K562 (cell line): ENCODE measurements around the gene PMM1. TPM values are rescaled to one million over a fixed set of nuclear protein-coding genes. Genes with fewer than 3 reads are reported as not detected.
A peak's percentile ranks its signal among the peaks of the same experiment; 100 is the strongest.

ENCODE experiments used
- ATAC-seq: fragments of 200-7000 bp; cut with Tn5 transposase; 3 replicates; pipeline ENCODE4 v1.9.1; 2020; ENCODE audit warnings: moderate library complexity
- BruUV-seq: library from RNA; stranded (reverse); fragments of 400-500 nt; replicated peaks from 2 replicates; lab custom pipeline; 2021; lab: Mats Ljungman, UMichigan
- CTCF ChIA-PET: fragments of 300-600 bp; formaldehyde crosslinking; extraction: SDS; loops from one replicate; lab custom pipeline; 2021; ENCODE audit warnings: low intra/inter-chr PET ratio; lab: Yijun Ruan, JAX
- POLR2A ChIA-PET: fragments of 300-600, 350-650 bp; sonication (Branson Sonifier 250); formaldehyde crosslinking; extraction: SDS; loops from one replicate; lab custom pipeline; 2021; ENCODE audit warnings: antibody characterized with exemption, inconsistent platforms; lab: Yijun Ruan, JAX
- DNase-seq, 4 experiments: peaks; one replicate each; pipeline versions ENCODE4 v3.0.0 to v3.0.0-alpha.2; 2011 to 2018; ENCODE audit warnings: low spot score in 3 of 4, mixed read lengths in 3 of 4; ENCODE audit errors: extremely low read depth in 1 of 4
- FAIRE-seq: peaks from 2 replicates; lab custom pipeline; 2011; peaks lifted over from hg19 to GRCh38; lab: Jason Lieb, UNC
- H2AFZ ChIP-seq: 2 replicates; pipeline ENCODE4 v1.6.0; 2011; ENCODE audit warnings: low read depth, low read length, control low read depth, inconsistent platforms
- H3K27ac ChIP-seq: fragments of 200-600 bp; 3 replicates; pipeline ENCODE4 v1.8.0; 2011; ENCODE audit warnings: low read depth, mild to moderate bottlenecking, control low read depth, inconsistent platforms, low read length, moderate library complexity, mixed read lengths; ENCODE audit errors: extremely low read depth
- H3K27me3 ChIP-seq, 2 experiments: fragments of 300-600 bp in 1 of 2; 2 replicates in 1 of 2; 3 replicates in 1 of 2; pipeline versions ENCODE4 v1.6.0 to v1.8.0; 2011; ENCODE audit warnings: inconsistent platforms in 2 of 2, low read length in 2 of 2, mild to moderate bottlenecking in 1 of 2, mixed read lengths in 1 of 2, moderate library complexity in 1 of 2; ENCODE audit not compliant: control insufficient read depth in 2 of 2, insufficient read depth in 2 of 2
- H3K36me3 ChIP-seq: fragments of 300-600 bp; 3 replicates; pipeline ENCODE4 v1.8.0; 2011; ENCODE audit warnings: mild to moderate bottlenecking, low read length, inconsistent platforms; ENCODE audit not compliant: control insufficient read depth, insufficient read depth
- H3K4me1 ChIP-seq, 2 experiments: fragments of 200-600 bp in 1 of 2; replicated peaks in 1 of 2; 2 replicates in 1 of 2; 3 replicates in 1 of 2; pipeline versions ENCODE4 v1.5.1 to v1.8.0; 2011; ENCODE audit warnings: inconsistent platforms in 2 of 2, low read length in 2 of 2, mild to moderate bottlenecking in 1 of 2, mixed read lengths in 1 of 2, moderate library complexity in 1 of 2; ENCODE audit not compliant: control insufficient read depth in 2 of 2, insufficient read depth in 2 of 2
- H3K4me2 ChIP-seq: 2 replicates; pipeline ENCODE4 v1.6.1; 2011; ENCODE audit warnings: low read length, control low read depth, inconsistent platforms, mixed read lengths; ENCODE audit not compliant: insufficient read depth
- H3K4me3 ChIP-seq: fragments of 200-600 bp; sonication (generic), shearing (Covaris generic); 2 replicates; pipeline ENCODE4 v1.5.1; 2016; ENCODE audit warnings: control low read depth, inconsistent platforms
- H3K79me2 ChIP-seq: fragments of 200-600 bp; 3 replicates; pipeline ENCODE4 v1.8.0; 2011; ENCODE audit warnings: low read length, inconsistent platforms; ENCODE audit not compliant: control insufficient read depth, insufficient read depth
- H3K9ac ChIP-seq, 2 experiments: 2 replicates each; pipeline versions ENCODE4 v1.6.0 to v1.6.1; 2011; ENCODE audit warnings: low read depth in 2 of 2, low read length in 2 of 2, control low read depth in 1 of 2, inconsistent platforms in 1 of 2, mild to moderate bottlenecking in 1 of 2, mixed read lengths in 1 of 2; ENCODE audit not compliant: insufficient read depth in 1 of 2
- H3K9me1 ChIP-seq: one replicate; pipeline ENCODE4 v1.6.0; 2011; ENCODE audit warnings: inconsistent platforms, mild to moderate bottlenecking, low read length, moderate library complexity; ENCODE audit not compliant: control insufficient read depth, insufficient read depth
- H3K9me3 ChIP-seq: replicated peaks from 2 replicates; pipeline ENCODE4 v1.5.1; 2011; ENCODE audit warnings: low read depth, low read length, inconsistent platforms; ENCODE audit not compliant: control insufficient read depth, insufficient read depth
- H4K20me1 ChIP-seq: replicated peaks from 2 replicates; pipeline ENCODE4 v1.6.1; 2011; ENCODE audit warnings: low read length, inconsistent platforms, mixed read lengths; ENCODE audit not compliant: control insufficient read depth, insufficient read depth
- C11orf30 ChIP-seq: fragments of 450-650 bp; IDR thresholded peaks from 2 replicates; pipeline ENCODE4 v1.6.1; 2016; ENCODE audit warnings: low read depth, mild to moderate bottlenecking
- FOXK2 ChIP-seq, 2 experiments: fragments of 450-650 bp; IDR thresholded peaks in 1 of 2; conservative IDR thresholded peaks in 1 of 2; 2 replicates each; pipeline ENCODE4 v1.6.1; 2016; ENCODE audit warnings: low read depth in 2 of 2, mild to moderate bottlenecking in 1 of 2
- HMGN3 ChIP-seq: IDR thresholded peaks from 2 replicates; pipeline ENCODE4 v1.6.1; 2011; ENCODE audit warnings: borderline replicate concordance, low read depth, mild to moderate bottlenecking, mixed read lengths, low read length; ENCODE audit not compliant: insufficient read length; ENCODE audit errors: extremely low read depth
- PRMT5 ChIP-seq: sonication (generic); formaldehyde crosslinking; IDR thresholded peaks from 2 replicates; pipeline ENCODE4 v1.5.0; 2020; ENCODE audit warnings: missing genetic modification reagents
- RAD21 ChIP-seq, 2 experiments: fragments of 250-450 bp in 1 of 2; fragments of 450-650 bp in 1 of 2; sonication (Bioruptor Pico) in 1 of 2; formaldehyde crosslinking in 1 of 2; IDR thresholded peaks in 1 of 2; conservative IDR thresholded peaks in 1 of 2; 2 replicates each; pipeline versions ENCODE4 v1.4.0 to v1.8.0; 2020 to 2022; ENCODE audit warnings: mild to moderate bottlenecking in 2 of 2, moderate library complexity in 1 of 2
- SAFB ChIP-seq: fragments of 200-400 bp; formaldehyde crosslinking; IDR thresholded peaks from 2 replicates; pipeline ENCODE4 v1.6.1; 2017; ENCODE audit warnings: low read depth, low read length, borderline replicate concordance
- SP1 ChIP-seq: sonication (generic); formaldehyde crosslinking; IDR thresholded peaks from 2 replicates; pipeline ENCODE4 v1.8.1; 2022; ENCODE audit warnings: mild to moderate bottlenecking, missing genetic modification reagents
- ZNF561 ChIP-seq: fragments of 450-650 bp; formaldehyde crosslinking; conservative IDR thresholded peaks from 2 replicates; pipeline ENCODE4 v1.4.0; 2020; ENCODE audit warnings: mild to moderate bottlenecking, moderate library complexity
- ZNF707 ChIP-seq: fragments of 250-450 bp; sonication (Bioruptor Pico); conservative IDR thresholded peaks from 2 replicates; pipeline ENCODE4 v1.8.0; 2022; ENCODE audit warnings: inconsistent platforms, mild to moderate bottlenecking, moderate library complexity
- ZNF79 ChIP-seq: fragments of 250-450 bp; sonication (Bioruptor Pico); IDR thresholded peaks from 2 replicates; pipeline ENCODE4 v1.4.0; 2020; ENCODE audit warnings: low read depth, mild to moderate bottlenecking, moderate library complexity
- WGBS: fragments of 100-300 bp; shearing (Covaris generic); methylation state at CpG from one replicate; pipeline ENCODE4 v1.1.6; 2016; ENCODE audit warnings: low coverage, mixed read lengths; ENCODE audit not compliant: insufficient coverage; ENCODE audit errors: missing lambda C conversion rate; 5-methylcytosine and 5-hydroxymethylcytosine counted together
- in situ Hi-C: fragments of 300-500 bp; cut with MboI; formaldehyde crosslinking; loops from 4 replicates; pipeline ENCODE4 v1.15.0; 2018; ENCODE audit warnings: inconsistent platforms, mixed read lengths
- intact Hi-C: fragments of 100-400 bp; cut with micrococcal nuclease; formaldehyde crosslinking; loops from 2 replicates; pipeline ENCODE4 v1.14.2; 2022
- polyA plus RNA-seq, 8 experiments: library from polyadenylated mRNA; depleted of rRNA in 4 of 8; stranded (reverse) in 5 of 8; unstranded in 3 of 8; fragments of >200 nt; fragmentation: Nextera tagmentation in 2 of 8; fragmentation: Illumina TruSeq in 1 of 8; extraction: Ambion mirVana in 2 of 8; extraction: Trizol in 1 of 8; gene quantifications; 2 replicates each; pipeline versions ENCODE4 v1.2.1 to v1.2.3, GENCODE V29; 2011 to 2014; ENCODE audit warnings: inconsistent platforms in 1 of 8, missing spikeins in 1 of 8
- total RNA-seq, 7 experiments: library from RNA; depleted of rRNA in 6 of 7; stranded (reverse); fragments of >200 nt in 6 of 7; fragmentation: Illumina TruSeq in 2 of 7; extraction: Trizol in 2 of 7; gene quantifications; 2 replicates each; pipeline versions ENCODE4 v1.2.1 to v1.2.3, GENCODE V29; 2011 to 2021; ENCODE audit warnings: low replicate concordance in 1 of 7
- TF ChIP-seq, protein P1 (sequence below): sonication (generic); formaldehyde crosslinking; IDR thresholded peaks from 2 replicates; pipeline ENCODE4 v1.8.1; 2023; ENCODE audit warnings: mild to moderate bottlenecking, missing genetic modification reagents
- TF ChIP-seq, protein P2 (sequence below), 2 experiments: IDR thresholded peaks; 2 replicates each; pipeline ENCODE4 v1.6.1; 2011; ENCODE audit warnings: borderline replicate concordance in 1 of 2, control low read depth in 1 of 2, low read depth in 1 of 2, low read length in 1 of 2, mild to moderate bottlenecking in 1 of 2, mixed read lengths in 1 of 2, moderate library complexity in 1 of 2; ENCODE audit not compliant: insufficient read depth in 1 of 2, insufficient read length in 1 of 2, poor library complexity in 1 of 2, severe bottlenecking in 1 of 2; ENCODE audit errors: extremely low read depth in 1 of 2
- TF ChIP-seq, protein P3 (sequence below): fragments of 150-350 bp; conservative IDR thresholded peaks from 2 replicates; pipeline ENCODE4 v1.6.1; 2014; ENCODE audit warnings: low read length
- TF ChIP-seq, protein P4 (sequence below): sonication (generic); formaldehyde crosslinking; IDR thresholded peaks from 2 replicates; pipeline ENCODE4 v1.8.0; 2022; ENCODE audit warnings: missing genetic modification reagents, mild to moderate bottlenecking, borderline replicate concordance

The PMM1 gene
- total and polyA plus RNA-seq, 9 of the 15 experiments (the other 6 are each of a cell fraction or from before 2014, with no cell fraction given) = 10.2 to 31.7 (median 20.3) TPM

DNA sequence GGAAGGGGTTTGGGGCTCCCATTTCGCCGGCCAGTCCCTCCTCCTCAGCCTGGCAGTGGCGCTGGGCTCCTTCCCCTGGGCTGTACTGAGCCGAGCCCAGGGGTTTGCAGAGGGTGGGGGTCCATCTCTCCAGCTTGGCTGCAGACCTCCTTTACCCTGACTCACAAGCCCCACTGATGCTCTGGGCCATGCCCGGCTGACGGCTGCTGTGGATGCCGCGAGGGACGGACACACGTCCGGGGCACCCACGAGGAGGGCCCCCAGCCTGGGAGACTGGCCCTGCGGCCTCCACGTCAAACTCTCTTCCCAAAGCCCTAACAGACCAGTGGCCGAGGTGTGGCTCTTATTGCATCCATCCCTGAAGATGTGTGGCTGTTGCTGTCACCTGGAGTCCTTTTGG is 14.1 kb downstream of the PMM1 start:
- ATAC-seq (no peak), FAIRE-seq (no peak), DNase-seq (no peak)
- H3K9me3 ChIP-seq = no peaks in the 10 kb centered on the region
- no peak overlapping the region for H2AFZ ChIP-seq
- H3K4me3 ChIP-seq = no peak overlapping the region
- H3K4me1 ChIP-seq = peaks cover 6 to 44% of the 10 kb centered on the region in 2 experiments; a peak in 4 of 5 replicates
- peak overlapping the region in 1 of 2 experiments; percentile 80; a peak in 2 of 4 replicates for H3K9ac ChIP-seq
- H3K27me3 ChIP-seq = no peaks in the 10 kb centered on the region
- POLR2A ChIA-PET = interaction anchor here (0.5 to 0.7 kb wide), 2 partner anchors 46 to 653 kb away, joined by 3 read pairs; no protein-coding TSS in a partner anchor
- no TSS peak for BruUV-seq
- H3K9me1 ChIP-seq = no peaks in the 10 kb centered on the region
- CTCF ChIA-PET = no interaction called here
- peaks cover 15% of the 10 kb centered on the region; the same call in 1 of the 3 replicates for H3K36me3 ChIP-seq
- WGBS = 75% methylated on average over 4 of the region's 15 CpGs
- intact Hi-C loops (no loop called here), in situ Hi-C loops (no loop called here)
- H3K79me2 ChIP-seq = no peaks in the 10 kb centered on the region
- no peak overlapping the region for H3K4me2 ChIP-seq
- H3K27ac ChIP-seq = no peak overlapping the region
- no peaks in the 10 kb centered on the region for H4K20me1 ChIP-seq
- no peak for TF ChIP-seq HMGN3
- TF ChIP-seq, protein P1, sequence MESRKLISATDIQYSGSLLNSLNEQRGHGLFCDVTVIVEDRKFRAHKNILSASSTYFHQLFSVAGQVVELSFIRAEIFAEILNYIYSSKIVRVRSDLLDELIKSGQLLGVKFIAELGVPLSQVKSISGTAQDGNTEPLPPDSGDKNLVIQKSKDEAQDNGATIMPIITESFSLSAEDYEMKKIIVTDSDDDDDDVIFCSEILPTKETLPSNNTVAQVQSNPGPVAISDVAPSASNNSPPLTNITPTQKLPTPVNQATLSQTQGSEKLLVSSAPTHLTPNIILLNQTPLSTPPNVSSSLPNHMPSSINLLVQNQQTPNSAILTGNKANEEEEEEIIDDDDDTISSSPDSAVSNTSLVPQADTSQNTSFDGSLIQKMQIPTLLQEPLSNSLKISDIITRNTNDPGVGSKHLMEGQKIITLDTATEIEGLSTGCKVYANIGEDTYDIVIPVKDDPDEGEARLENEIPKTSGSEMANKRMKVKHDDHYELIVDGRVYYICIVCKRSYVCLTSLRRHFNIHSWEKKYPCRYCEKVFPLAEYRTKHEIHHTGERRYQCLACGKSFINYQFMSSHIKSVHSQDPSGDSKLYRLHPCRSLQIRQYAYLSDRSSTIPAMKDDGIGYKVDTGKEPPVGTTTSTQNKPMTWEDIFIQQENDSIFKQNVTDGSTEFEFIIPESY (CRISPR knock-in tag) = no peak
- no peak for TF ChIP-seq C11orf30
- TF ChIP-seq, protein P2, sequence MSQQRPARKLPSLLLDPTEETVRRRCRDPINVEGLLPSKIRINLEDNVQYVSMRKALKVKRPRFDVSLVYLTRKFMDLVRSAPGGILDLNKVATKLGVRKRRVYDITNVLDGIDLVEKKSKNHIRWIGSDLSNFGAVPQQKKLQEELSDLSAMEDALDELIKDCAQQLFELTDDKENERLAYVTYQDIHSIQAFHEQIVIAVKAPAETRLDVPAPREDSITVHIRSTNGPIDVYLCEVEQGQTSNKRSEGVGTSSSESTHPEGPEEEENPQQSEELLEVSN (IDR thresholded peaks at IDR 0.05; ENCODE audit: borderline replicate concordance in 1 of 2, extremely low read depth in 1 of 2, insufficient read depth in 1 of 2, insufficient read length in 1 of 2, low read depth in 1 of 2, low read length in 1 of 2, poor library complexity in 1 of 2, severe bottlenecking in 1 of 2) = no peak
- TF ChIP-seq SP1 = no peak
- no peak for TF ChIP-seq ZNF561 (CRISPR knock-in tag)
- TF ChIP-seq ZNF79 (CRISPR knock-in tag) = no peak
- TF ChIP-seq, protein P3, sequence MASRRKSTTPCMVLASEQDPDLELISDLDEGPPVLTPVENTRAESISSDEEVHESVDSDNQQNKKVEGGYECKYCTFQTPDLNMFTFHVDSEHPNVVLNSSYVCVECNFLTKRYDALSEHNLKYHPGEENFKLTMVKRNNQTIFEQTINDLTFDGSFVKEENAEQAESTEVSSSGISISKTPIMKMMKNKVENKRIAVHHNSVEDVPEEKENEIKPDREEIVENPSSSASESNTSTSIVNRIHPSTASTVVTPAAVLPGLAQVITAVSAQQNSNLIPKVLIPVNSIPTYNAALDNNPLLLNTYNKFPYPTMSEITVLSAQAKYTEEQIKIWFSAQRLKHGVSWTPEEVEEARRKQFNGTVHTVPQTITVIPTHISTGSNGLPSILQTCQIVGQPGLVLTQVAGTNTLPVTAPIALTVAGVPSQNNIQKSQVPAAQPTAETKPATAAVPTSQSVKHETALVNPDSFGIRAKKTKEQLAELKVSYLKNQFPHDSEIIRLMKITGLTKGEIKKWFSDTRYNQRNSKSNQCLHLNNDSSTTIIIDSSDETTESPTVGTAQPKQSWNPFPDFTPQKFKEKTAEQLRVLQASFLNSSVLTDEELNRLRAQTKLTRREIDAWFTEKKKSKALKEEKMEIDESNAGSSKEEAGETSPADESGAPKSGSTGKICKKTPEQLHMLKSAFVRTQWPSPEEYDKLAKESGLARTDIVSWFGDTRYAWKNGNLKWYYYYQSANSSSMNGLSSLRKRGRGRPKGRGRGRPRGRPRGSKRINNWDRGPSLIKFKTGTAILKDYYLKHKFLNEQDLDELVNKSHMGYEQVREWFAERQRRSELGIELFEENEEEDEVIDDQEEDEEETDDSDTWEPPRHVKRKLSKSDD = no peak
- TF ChIP-seq ZNF707 (CRISPR knock-in tag) = no peak
- TF ChIP-seq RAD21 (CRISPR knock-in tag; conservative IDR thresholded peaks at IDR 0.05 in 1 of 2, IDR thresholded peaks at IDR 0.05 in 1 of 2) = no peak
- TF ChIP-seq, protein P4, sequence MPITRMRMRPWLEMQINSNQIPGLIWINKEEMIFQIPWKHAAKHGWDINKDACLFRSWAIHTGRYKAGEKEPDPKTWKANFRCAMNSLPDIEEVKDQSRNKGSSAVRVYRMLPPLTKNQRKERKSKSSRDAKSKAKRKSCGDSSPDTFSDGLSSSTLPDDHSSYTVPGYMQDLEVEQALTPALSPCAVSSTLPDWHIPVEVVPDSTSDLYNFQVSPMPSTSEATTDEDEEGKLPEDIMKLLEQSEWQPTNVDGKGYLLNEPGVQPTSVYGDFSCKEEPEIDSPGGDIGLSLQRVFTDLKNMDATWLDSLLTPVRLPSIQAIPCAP (CRISPR knock-in tag) = no peak
- no peak for TF ChIP-seq SAFB
- no peak for TF ChIP-seq PRMT5 (CRISPR knock-in tag)
- TF ChIP-seq FOXK2 (conservative IDR thresholded peaks at IDR 0.05 in 1 of 2, IDR thresholded peaks at IDR 0.05 in 1 of 2; ENCODE audit: low read depth in 2 of 2) = no peak
